AG10803 (cell line): ENCODE results near the gene CBX8.

Experiments used
- DNase-seq: peaks from one replicate; pipeline ENCODE4 v3.0.0; 2010; ENCODE audit warnings: low read depth
- H3K4me3 ChIP-seq: 2 replicates; pipeline ENCODE4 v1.5.1; 2011; ENCODE audit warnings: mild to moderate bottlenecking, low read length, control low read depth
- TF ChIP-seq, protein P1 (sequence below): conservative IDR thresholded peaks from 2 replicates; pipeline ENCODE4 v1.5.1; 2011; ENCODE audit warnings: mild to moderate bottlenecking, low read length, control low read depth, inconsistent platforms

Gene CBX8

DNA sequence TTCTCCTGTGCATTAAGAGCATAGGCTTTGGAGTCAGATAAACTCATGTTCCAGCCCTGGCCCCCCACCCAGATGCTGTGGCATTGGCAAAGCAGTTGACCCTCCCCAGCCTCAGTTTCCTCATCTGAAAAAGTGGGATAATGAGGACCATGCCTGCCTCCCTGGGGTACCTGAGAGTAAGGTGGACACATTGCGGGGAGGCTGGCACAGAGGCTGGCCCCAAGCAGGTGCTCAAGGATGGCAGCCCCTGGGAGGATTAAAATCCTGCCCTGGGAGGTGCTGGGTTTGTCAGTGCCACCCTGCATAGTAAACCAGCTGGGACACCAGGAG lies 54.3 kb downstream of the CBX8 start:
- TF ChIP-seq, protein P1, sequence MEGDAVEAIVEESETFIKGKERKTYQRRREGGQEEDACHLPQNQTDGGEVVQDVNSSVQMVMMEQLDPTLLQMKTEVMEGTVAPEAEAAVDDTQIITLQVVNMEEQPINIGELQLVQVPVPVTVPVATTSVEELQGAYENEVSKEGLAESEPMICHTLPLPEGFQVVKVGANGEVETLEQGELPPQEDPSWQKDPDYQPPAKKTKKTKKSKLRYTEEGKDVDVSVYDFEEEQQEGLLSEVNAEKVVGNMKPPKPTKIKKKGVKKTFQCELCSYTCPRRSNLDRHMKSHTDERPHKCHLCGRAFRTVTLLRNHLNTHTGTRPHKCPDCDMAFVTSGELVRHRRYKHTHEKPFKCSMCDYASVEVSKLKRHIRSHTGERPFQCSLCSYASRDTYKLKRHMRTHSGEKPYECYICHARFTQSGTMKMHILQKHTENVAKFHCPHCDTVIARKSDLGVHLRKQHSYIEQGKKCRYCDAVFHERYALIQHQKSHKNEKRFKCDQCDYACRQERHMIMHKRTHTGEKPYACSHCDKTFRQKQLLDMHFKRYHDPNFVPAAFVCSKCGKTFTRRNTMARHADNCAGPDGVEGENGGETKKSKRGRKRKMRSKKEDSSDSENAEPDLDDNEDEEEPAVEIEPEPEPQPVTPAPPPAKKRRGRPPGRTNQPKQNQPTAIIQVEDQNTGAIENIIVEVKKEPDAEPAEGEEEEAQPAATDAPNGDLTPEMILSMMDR = no peak
- no peak for DNase-seq
- no peak overlapping the region for H3K4me3 ChIP-seq
